Esophagus muscularis mucosa (tissue), 4 donors: ENCODE results near the gene EVX2. TPM values are rescaled to one million over a fixed set of nuclear protein-coding genes. Genes with fewer than 3 reads are reported as not detected.

ENCODE experiments used
- DNase-seq: peaks from one replicate; pipeline ENCODE4 v3.0.0-alpha.2; 2017; ENCODE audit errors: extremely low spot score
- H3K27ac ChIP-seq, 4 donors: fragments of 200-600 bp; sonication (generic); replicated peaks in 1 of 4; 1 replicate in 3 of 4; 2 replicates in 1 of 4; pipeline ENCODE4 v1.5.1; 2016 to 2019; ENCODE audit warnings: mild to moderate bottlenecking in 1 of 4
- H3K27me3 ChIP-seq, 4 donors: fragments of 200-600 bp; sonication (generic); one replicate each; pipeline versions ENCODE4 v1.5.1 to v1.6.0; 2016 to 2019
- H3K36me3 ChIP-seq, 4 donors: fragments of 200-600 bp; sonication (generic); one replicate each; pipeline ENCODE4 v1.5.1; 2016 to 2019
- H3K4me1 ChIP-seq, 4 donors: fragments of 200-600 bp; sonication (generic); one replicate each; pipeline ENCODE4 v1.5.1; 2016 to 2019
- H3K4me3 ChIP-seq, 4 donors: fragments of 200-600 bp; sonication (generic); 1 replicate in 2 of 4; 2 replicates in 2 of 4; pipeline ENCODE4 v1.5.1; 2016 to 2019; ENCODE audit warnings: mild to moderate bottlenecking in 4 of 4, moderate library complexity in 1 of 4
- H3K9me3 ChIP-seq, 4 donors: fragments of 200-600 bp; sonication (generic); 1 replicate in 3 of 4; 2 replicates in 1 of 4; pipeline ENCODE4 v1.5.1; 2016 to 2019
- CTCF ChIP-seq, 3 experiments: fragments of 200-600 bp in 2 of 3; fragments of 450-650 bp in 1 of 3; sonication (generic) in 2 of 3; IDR thresholded peaks; one replicate each; pipeline ENCODE4 v1.5.1; 2017 to 2019; ENCODE audit warnings: antibody characterized with exemption in 3 of 3, mild to moderate bottlenecking in 2 of 3, moderate library complexity in 1 of 3
- EP300 ChIP-seq: sonication (generic); formaldehyde crosslinking; IDR thresholded peaks from one replicate; pipeline ENCODE4 v1.6.1; 2017; ENCODE audit warnings: antibody characterized with exemption
- POLR2A ChIP-seq: fragments of 450-650 bp; IDR thresholded peaks from one replicate; pipeline ENCODE4 v1.6.1; 2017; ENCODE audit warnings: antibody characterized with exemption, moderate library complexity, mild to moderate bottlenecking, low read depth
- POLR2AphosphoS5 ChIP-seq, 2 donors: sonication (generic); formaldehyde crosslinking; IDR thresholded peaks; one replicate each; pipeline ENCODE4 v1.6.1; 2017; ENCODE audit warnings: antibody characterized with exemption in 2 of 2
- WGBS: methylation state at CpG from one replicate; pipeline ENCODE4 v1.1.5; 2018; 5-methylcytosine and 5-hydroxymethylcytosine counted together
- intact Hi-C: fragments of 100-400 bp; cut with DNase I; formaldehyde crosslinking; loops from one replicate; pipeline ENCODE4 v1.15.1; 2023
- total RNA-seq, 4 donors: library from RNA; depleted of rRNA; stranded (reverse); fragments of >200 nt; gene quantifications; one replicate each; pipeline versions ENCODE4 v1.1.0 to v1.2.1, GENCODE V29; 2016

EVX2 gene
- total RNA-seq, 4 donors from 2014 or later, result 0.11 TPM; not detected in 3

GRCh38 chr2:176122052-176122682 is 38.4 kb upstream of the EVX2 start:
- Histone ChIP-seq H3K27ac (peak overlapping the region in 1 of 4 donors; percentile 64), H3K4me3 (peak overlapping the region; percentile 48 to 62 (median 50)), H3K27me3 (peaks cover 10 to 100% (median 87%) of the 10 kb centered on the region in 4 donors), H3K4me1 (peaks cover 16 to 39% (median 28%) of the 10 kb centered on the region in 4 donors), H3K36me3 (no peaks in the 10 kb centered on the region), H3K9me3 (no peaks in the 10 kb centered on the region)
- no peak for DNase-seq
- intact Hi-C loops, result no loop called here
- WGBS, result 6% methylated on average over 40 of the region's 47 CpGs
- TF ChIP-seq EP300 (no peak), POLR2A (no peak), CTCF (IDR thresholded peaks at IDR 0.05) (no peak)

- Histone ChIP-seq H3K4me3 (peak overlapping the region; percentile 48 to 62 (median 50)), H3K27ac (no peak overlapping the region)
- 19% methylated on average over 23 of the region's 53 CpGs for WGBS
Observed at GRCh38 chr2:176121190-176122051, 37.7 kb upstream of the EVX2 start.

GRCh38 chr2:176120364-176121189 is 36.8 kb upstream of the EVX2 start:
- TF ChIP-seq POLR2A, result no peak
- TF ChIP-seq EP300, result no peak
- TF ChIP-seq POLR2AphosphoS5 (IDR thresholded peaks at IDR 0.05), result no peak
- no peak for TF ChIP-seq CTCF (IDR thresholded peaks at IDR 0.05)
- Histone ChIP-seq H3K4me3 (no peak overlapping the region), H3K27me3 (peaks cover 14 to 100% (median 95%) of the 10 kb centered on the region in 4 donors), H3K27ac (no peak overlapping the region), H3K9me3 (no peaks in the 10 kb centered on the region), H3K4me1 (peaks cover 21 to 43% (median 32%) of the 10 kb centered on the region in 4 donors), H3K36me3 (no peaks in the 10 kb centered on the region)
- no peak for DNase-seq
- intact Hi-C loops, result no loop called here
- 20% methylated on average over 13 of the region's 13 CpGs for WGBS

More at GRCh38 chr2:176121190-176122051, 37.7 kb upstream of the EVX2 start:
- H3K27me3 ChIP-seq, result peaks cover 12 to 100% (median 91%) of the 10 kb centered on the region in 4 donors
- TF ChIP-seq POLR2AphosphoS5 (IDR thresholded peaks at IDR 0.05), result no peak
- H3K4me1 ChIP-seq, result peaks cover 19 to 38% (median 27%) of the 10 kb centered on the region in 4 donors
- intact Hi-C loops, result no loop called here
- no peaks in the 10 kb centered on the region for H3K9me3 ChIP-seq
- DNase-seq, result no peak
- no peaks in the 10 kb centered on the region for H3K36me3 ChIP-seq

GRCh38 chr2:176118601-176119339 is 35.0 kb upstream of the EVX2 start:
- no peak overlapping the region for H3K27ac ChIP-seq
- 12% methylated on average over 24 of the region's 24 CpGs for WGBS
- DNase-seq, result no peak
- TF ChIP-seq CTCF (IDR thresholded peaks at IDR 0.05) (no peak), EP300 (no peak), POLR2A (no peak), POLR2AphosphoS5 (IDR thresholded peaks at IDR 0.05) (no peak)
- no peak overlapping the region for H3K4me3 ChIP-seq
- intact Hi-C loops, result no loop called here
- peaks cover 21 to 40% (median 30%) of the 10 kb centered on the region in 4 donors for H3K4me1 ChIP-seq
- H3K36me3 ChIP-seq, result no peaks in the 10 kb centered on the region
- peaks cover 14 to 100% (median 93%) of the 10 kb centered on the region in 4 donors for H3K27me3 ChIP-seq
- H3K9me3 ChIP-seq, result no peaks in the 10 kb centered on the region
